SK-N-SH treated with all-trans-retinoic acid at 6 μM for 48 hours (cell line): Measurements from ENCODE around the gene GPATCH2.

Experiments
- CREB5 ChIP-seq: fragments of 250-450 bp; sonication (Bioruptor Pico); IDR thresholded peaks from 2 replicates; pipeline ENCODE4 v1.5.1; 2020; ENCODE audit warnings: low read depth, mild to moderate bottlenecking, moderate library complexity
- CSDC2 ChIP-seq: fragments of 250-450 bp; sonication (Bioruptor Pico); IDR thresholded peaks from 2 replicates; pipeline ENCODE4 v1.5.0; 2020; ENCODE audit warnings: mild to moderate bottlenecking, moderate library complexity
- GLIS3 ChIP-seq: fragments of 250-450 bp; sonication (Bioruptor Pico); IDR thresholded peaks from 2 replicates; pipeline ENCODE4 v1.5.0; 2020; ENCODE audit warnings: mild to moderate bottlenecking, moderate library complexity
- OSR1 ChIP-seq: fragments of 250-450 bp; sonication (Bioruptor Pico); IDR thresholded peaks from 2 replicates; pipeline ENCODE4 v1.8.0; 2022; ENCODE audit warnings: moderate library complexity, mild to moderate bottlenecking, inconsistent platforms
- PATZ1 ChIP-seq: fragments of 250-450 bp; sonication (Bioruptor Pico); IDR thresholded peaks from 2 replicates; pipeline ENCODE4 v1.8.0; 2020; ENCODE audit warnings: mild to moderate bottlenecking, moderate library complexity, borderline replicate concordance
- RARB ChIP-seq: fragments of 250-450 bp; sonication (Bioruptor Pico); IDR thresholded peaks from 2 replicates; pipeline ENCODE4 v1.8.0; 2021; ENCODE audit warnings: mild to moderate bottlenecking, moderate library complexity
- TSHZ2 ChIP-seq: fragments of 250-450 bp; sonication (Bioruptor Pico); IDR thresholded peaks from 2 replicates; pipeline ENCODE4 v1.5.0; 2020; ENCODE audit warnings: mild to moderate bottlenecking, moderate library complexity
- ZFP3 ChIP-seq: fragments of 250-450 bp; sonication (Bioruptor Pico); IDR thresholded peaks from 2 replicates; pipeline ENCODE4 v1.5.0; 2020; ENCODE audit warnings: mild to moderate bottlenecking, moderate library complexity
- ZFP30 ChIP-seq: fragments of 450-650 bp; formaldehyde crosslinking; IDR thresholded peaks from 2 replicates; pipeline ENCODE4 v1.5.0; 2022; ENCODE audit warnings: mild to moderate bottlenecking, moderate library complexity
- ZNF565 ChIP-seq: fragments of 450-650 bp; formaldehyde crosslinking; conservative IDR thresholded peaks from 2 replicates; pipeline ENCODE4 v1.5.0; 2020; ENCODE audit warnings: low read depth, mild to moderate bottlenecking, moderate library complexity
- ZNF8 ChIP-seq: fragments of 450-650 bp; formaldehyde crosslinking; IDR thresholded peaks from 2 replicates; pipeline ENCODE4 v1.5.0; 2020; ENCODE audit warnings: mild to moderate bottlenecking, moderate library complexity

GRCh38 chr1:217661407-217661806, 30.5 kb upstream of the GPATCH2 start:
- TF ChIP-seq CSDC2 (CRISPR knock-in tag) (no peak), OSR1 (CRISPR knock-in tag) (no peak), RARB (no peak), GLIS3 (CRISPR knock-in tag) (no peak), ZNF565 (CRISPR knock-in tag) (no peak), ZFP3 (CRISPR knock-in tag) (no peak), PATZ1 (CRISPR knock-in tag) (no peak), ZFP30 (CRISPR knock-in tag) (no peak), TSHZ2 (CRISPR knock-in tag) (no peak), ZNF8 (CRISPR knock-in tag) (no peak), CREB5 (CRISPR knock-in tag) (no peak)
